GM23338 (cell line): ENCODE results near the gene RNF31. TPM values are rescaled to one million over a fixed set of nuclear protein-coding genes. Genes with fewer than 3 reads are reported as not detected.

ENCODE experiments used
- ATAC-seq: fragments of 200-7000 bp; cut with Tn5 transposase; 3 replicates; pipeline ENCODE4 v1.9.1; 2020
- DNase-seq: peaks from one replicate; pipeline ENCODE4 v3.0.0-alpha.2; 2015; ENCODE audit warnings: low spot score
- H2AFZ ChIP-seq: fragments of 200-600 bp; sonication (generic); 2 replicates; pipeline ENCODE4 v1.8.0; 2016; ENCODE audit warnings: antibody characterized with exemption, mild to moderate bottlenecking, moderate library complexity
- H3F3A ChIP-seq: fragments of 200-600 bp; sonication (generic); replicated peaks from 2 replicates; pipeline ENCODE4 v1.8.0; 2017; ENCODE audit warnings: antibody characterized with exemption, mixed run types, low read depth
- H3K27ac ChIP-seq: fragments of 200-600 bp; sonication (generic); 2 replicates; pipeline ENCODE4 v1.6.1; 2016; ENCODE audit warnings: low read depth
- H3K27me3 ChIP-seq: fragments of 200-600 bp; sonication (generic); 2 replicates; pipeline ENCODE4 v1.8.0; 2016; ENCODE audit warnings: mild to moderate bottlenecking, mixed run types, moderate library complexity; ENCODE audit not compliant: insufficient read depth
- H3K36me3 ChIP-seq: fragments of 200-600 bp; sonication (generic); 2 replicates; pipeline ENCODE4 v1.8.0; 2016; ENCODE audit warnings: mild to moderate bottlenecking; ENCODE audit not compliant: insufficient read depth
- H3K4me1 ChIP-seq: fragments of 200-600 bp; sonication (generic); 2 replicates; pipeline ENCODE4 v1.8.0; 2016; ENCODE audit warnings: mild to moderate bottlenecking, moderate library complexity; ENCODE audit not compliant: insufficient read depth
- H3K4me2 ChIP-seq: fragments of 200-600 bp; sonication (generic); 2 replicates; pipeline ENCODE4 v1.7.1; 2017; ENCODE audit warnings: mixed run types
- H3K4me3 ChIP-seq: fragments of 200-600 bp; sonication (generic); 2 replicates; pipeline ENCODE4 v1.6.1; 2016; ENCODE audit warnings: mixed run types
- H3K79me2 ChIP-seq: fragments of 200-600 bp; sonication (generic); replicated peaks from 2 replicates; pipeline ENCODE4 v1.8.0; 2017; ENCODE audit warnings: mild to moderate bottlenecking; ENCODE audit not compliant: insufficient read depth
- H3K9me2 ChIP-seq: fragments of 200-600 bp; sonication (generic); 2 replicates; pipeline ENCODE4 v1.8.0; 2017; ENCODE audit not compliant: insufficient read depth
- H4K20me1 ChIP-seq: fragments of 200-600 bp; sonication (generic); replicated peaks from 2 replicates; pipeline ENCODE4 v1.8.0; 2017; ENCODE audit warnings: mild to moderate bottlenecking; ENCODE audit not compliant: insufficient read depth
- H3K27ac Mint-ChIP-seq: 2 replicates; pipeline ENCODE4 v1.8.0; 2020; ENCODE audit warnings: inconsistent platforms, mild to moderate bottlenecking, moderate library complexity, mixed read lengths
- H3K27me3 Mint-ChIP-seq: 3 replicates; pipeline ENCODE4 v1.8.0; 2022; ENCODE audit warnings: low read depth, mild to moderate bottlenecking, moderate library complexity, mixed read lengths, inconsistent platforms; ENCODE audit not compliant: insufficient read depth, poor library complexity
- H3K36me3 Mint-ChIP-seq: 3 replicates; pipeline ENCODE4 v1.8.0; 2021; ENCODE audit warnings: low read depth, mild to moderate bottlenecking, inconsistent platforms, moderate library complexity, mixed read lengths
- H3K4me1 Mint-ChIP-seq: 3 replicates; pipeline ENCODE4 v1.8.0; 2020; ENCODE audit warnings: mild to moderate bottlenecking, inconsistent platforms, mixed read lengths
- H3K4me3 Mint-ChIP-seq: 3 replicates; pipeline ENCODE4 v1.8.0; 2021; ENCODE audit warnings: moderate library complexity, mild to moderate bottlenecking, inconsistent platforms, mixed read lengths
- H3K9me3 Mint-ChIP-seq: 3 replicates; pipeline ENCODE4 v1.8.0; 2020; ENCODE audit warnings: moderate library complexity, mild to moderate bottlenecking, inconsistent platforms, mixed read lengths
- CREB1 ChIP-seq: fragments of 250-450 bp; sonication (Bioruptor Pico); IDR thresholded peaks from 2 replicates; pipeline ENCODE4 v1.5.0; 2020; ENCODE audit warnings: low read depth, mild to moderate bottlenecking, moderate library complexity
- EZH2 ChIP-seq: fragments of 200-600 bp; sonication (generic); IDR thresholded peaks from one replicate; pipeline ENCODE4 v1.8.0; 2017; ENCODE audit warnings: antibody characterized with exemption, mild to moderate bottlenecking, low read depth; ENCODE audit not compliant: unreplicated experiment
- EZH2phosphoT487 ChIP-seq: fragments of 200-600 bp; sonication (generic); IDR thresholded peaks from one replicate; pipeline ENCODE4 v1.8.1; 2018; ENCODE audit warnings: antibody characterized with exemption; ENCODE audit not compliant: unreplicated experiment
- JUNB ChIP-seq: IDR thresholded peaks from one replicate; pipeline ENCODE4 v1.6.1; 2016; ENCODE audit warnings: antibody characterized with exemption; ENCODE audit not compliant: unreplicated experiment
- NANOG ChIP-seq: IDR thresholded peaks from 2 replicates; pipeline ENCODE4 v1.6.1; 2016; ENCODE audit warnings: antibody characterized with exemption, borderline replicate concordance
- POLR2AphosphoS5 ChIP-seq: IDR thresholded peaks from 2 replicates; pipeline ENCODE4 v1.6.1; 2016; ENCODE audit warnings: antibody characterized with exemption, low read depth
- STAT1 ChIP-seq: IDR thresholded peaks from one replicate; pipeline ENCODE4 v1.6.1; 2016; ENCODE audit warnings: antibody characterized with exemption; ENCODE audit not compliant: unreplicated experiment
- ZNF114 ChIP-seq: fragments of 250-450 bp; sonication (Bioruptor Pico); IDR thresholded peaks from 2 replicates; pipeline ENCODE4 v1.5.0; 2020; ENCODE audit warnings: mild to moderate bottlenecking, moderate library complexity
- ZNF331 ChIP-seq: fragments of 250-450 bp; sonication (Bioruptor Pico); IDR thresholded peaks from 2 replicates; pipeline ENCODE4 v1.5.0; 2020; ENCODE audit warnings: low read depth, mild to moderate bottlenecking, moderate library complexity
- polyA plus RNA-seq: library from polyadenylated mRNA; unstranded; fragments of >200 nt; fragmentation: Nextera tagmentation; extraction: Ambion mirVana; gene quantifications from 2 replicates; pipeline ENCODE4 v1.2.1, GENCODE V29; 2016
- total RNA-seq: library from RNA; depleted of rRNA; stranded (reverse); fragments of >200 nt; shearing (Covaris generic); gene quantifications from 2 replicates; pipeline ENCODE4 v1.2.3, GENCODE V29; 2014
- TF ChIP-seq, protein P1 (sequence below): IDR thresholded peaks from one replicate; pipeline ENCODE4 v1.6.1; 2018; ENCODE audit warnings: antibody characterized with exemption; ENCODE audit not compliant: unreplicated experiment
- TF ChIP-seq, protein P2 (sequence below): IDR thresholded peaks from 2 replicates; pipeline ENCODE4 v1.6.1; 2016; ENCODE audit warnings: antibody characterized with exemption
- TF ChIP-seq, protein P3 (sequence below), 2 experiments: fragments of 200-600 bp in 1 of 2; sonication (generic) in 1 of 2; conservative IDR thresholded peaks; 2 replicates each; pipeline versions ENCODE4 v1.5.1 to v1.6.1; 2016 to 2017; ENCODE audit warnings: antibody characterized with exemption in 2 of 2, low read depth in 2 of 2, mild to moderate bottlenecking in 2 of 2, moderate library complexity in 1 of 2
- TF ChIP-seq, protein P4 (sequence below): fragments of 250-450 bp; sonication (Bioruptor Pico); IDR thresholded peaks from 2 replicates; pipeline ENCODE4 v1.5.0; 2020; ENCODE audit warnings: mild to moderate bottlenecking, moderate library complexity

The RNF31 gene
- total and polyA plus RNA-seq, 2 experiments from 2014 or later = 54.8 to 87.4 TPM

DNA sequence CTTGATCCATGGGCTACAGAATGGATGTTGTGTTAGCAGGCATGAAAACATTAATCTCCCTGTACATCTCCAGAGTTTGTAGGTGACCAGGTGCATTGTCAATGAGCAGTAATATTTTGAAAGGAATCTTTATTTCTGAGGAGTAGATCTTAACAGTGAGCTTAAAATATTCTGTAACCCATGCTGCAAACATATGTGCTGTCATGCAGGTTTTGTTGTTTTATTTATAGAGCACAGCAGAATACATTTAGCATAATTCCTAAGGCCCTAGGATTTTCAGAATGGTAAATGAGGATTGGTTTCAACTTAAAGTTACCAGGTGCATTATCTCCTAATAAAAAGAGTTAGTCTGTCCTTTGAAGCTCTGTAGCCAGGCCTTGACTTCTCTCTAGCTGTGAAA is 20.4 kb upstream of the RNF31 start:
- Histone ChIP-seq H3K4me3 (no peak overlapping the region), H3K4me2 (no peak overlapping the region), H3K79me2 (no peaks in the 10 kb centered on the region), H3K36me3 (0 out of 2 replicates have a peak, but pooled peaks cover 3% of the 10 kb centered on the region), H3K27me3 (no peaks in the 10 kb centered on the region), H4K20me1 (no peaks in the 10 kb centered on the region; the same call in 1 of the 2 replicates), H3K9me2 (no peaks in the 10 kb centered on the region), H3K27ac (no peak overlapping the region), H2AFZ (no peak overlapping the region), H3K4me1 (0 out of 2 replicates have a peak, but pooled peaks cover 4% of the 10 kb centered on the region), H3F3A (peaks cover 7% of the 10 kb centered on the region; the same call in 1 of the 2 replicates)
- Mint-ChIP-seq H3K4me1 (peaks cover 4% of the 10 kb centered on the region), H3K9me3 (no peaks in the 10 kb centered on the region), H3K27me3 (peaks cover 5% of the 10 kb centered on the region), H3K4me3 (no peak overlapping the region), H3K36me3 (peaks cover 16% of the 10 kb centered on the region), H3K27ac (no peak overlapping the region)
- TF ChIP-seq POLR2AphosphoS5 (no peak), EZH2 (no peak), STAT1 (no peak), ZNF114 (CRISPR knock-in tag) (no peak), ZNF331 (no peak), EZH2phosphoT487 (no peak), JUNB (no peak), CREB1 (CRISPR knock-in tag) (no peak), NANOG (no peak)
- TF ChIP-seq, protein P1, sequence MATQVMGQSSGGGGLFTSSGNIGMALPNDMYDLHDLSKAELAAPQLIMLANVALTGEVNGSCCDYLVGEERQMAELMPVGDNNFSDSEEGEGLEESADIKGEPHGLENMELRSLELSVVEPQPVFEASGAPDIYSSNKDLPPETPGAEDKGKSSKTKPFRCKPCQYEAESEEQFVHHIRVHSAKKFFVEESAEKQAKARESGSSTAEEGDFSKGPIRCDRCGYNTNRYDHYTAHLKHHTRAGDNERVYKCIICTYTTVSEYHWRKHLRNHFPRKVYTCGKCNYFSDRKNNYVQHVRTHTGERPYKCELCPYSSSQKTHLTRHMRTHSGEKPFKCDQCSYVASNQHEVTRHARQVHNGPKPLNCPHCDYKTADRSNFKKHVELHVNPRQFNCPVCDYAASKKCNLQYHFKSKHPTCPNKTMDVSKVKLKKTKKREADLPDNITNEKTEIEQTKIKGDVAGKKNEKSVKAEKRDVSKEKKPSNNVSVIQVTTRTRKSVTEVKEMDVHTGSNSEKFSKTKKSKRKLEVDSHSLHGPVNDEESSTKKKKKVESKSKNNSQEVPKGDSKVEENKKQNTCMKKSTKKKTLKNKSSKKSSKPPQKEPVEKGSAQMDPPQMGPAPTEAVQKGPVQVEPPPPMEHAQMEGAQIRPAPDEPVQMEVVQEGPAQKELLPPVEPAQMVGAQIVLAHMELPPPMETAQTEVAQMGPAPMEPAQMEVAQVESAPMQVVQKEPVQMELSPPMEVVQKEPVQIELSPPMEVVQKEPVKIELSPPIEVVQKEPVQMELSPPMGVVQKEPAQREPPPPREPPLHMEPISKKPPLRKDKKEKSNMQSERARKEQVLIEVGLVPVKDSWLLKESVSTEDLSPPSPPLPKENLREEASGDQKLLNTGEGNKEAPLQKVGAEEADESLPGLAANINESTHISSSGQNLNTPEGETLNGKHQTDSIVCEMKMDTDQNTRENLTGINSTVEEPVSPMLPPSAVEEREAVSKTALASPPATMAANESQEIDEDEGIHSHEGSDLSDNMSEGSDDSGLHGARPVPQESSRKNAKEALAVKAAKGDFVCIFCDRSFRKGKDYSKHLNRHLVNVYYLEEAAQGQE = no peak
- TF ChIP-seq, protein P2, sequence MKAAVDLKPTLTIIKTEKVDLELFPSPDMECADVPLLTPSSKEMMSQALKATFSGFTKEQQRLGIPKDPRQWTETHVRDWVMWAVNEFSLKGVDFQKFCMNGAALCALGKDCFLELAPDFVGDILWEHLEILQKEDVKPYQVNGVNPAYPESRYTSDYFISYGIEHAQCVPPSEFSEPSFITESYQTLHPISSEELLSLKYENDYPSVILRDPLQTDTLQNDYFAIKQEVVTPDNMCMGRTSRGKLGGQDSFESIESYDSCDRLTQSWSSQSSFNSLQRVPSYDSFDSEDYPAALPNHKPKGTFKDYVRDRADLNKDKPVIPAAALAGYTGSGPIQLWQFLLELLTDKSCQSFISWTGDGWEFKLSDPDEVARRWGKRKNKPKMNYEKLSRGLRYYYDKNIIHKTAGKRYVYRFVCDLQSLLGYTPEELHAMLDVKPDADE = no peak
- TF ChIP-seq, protein P3, sequence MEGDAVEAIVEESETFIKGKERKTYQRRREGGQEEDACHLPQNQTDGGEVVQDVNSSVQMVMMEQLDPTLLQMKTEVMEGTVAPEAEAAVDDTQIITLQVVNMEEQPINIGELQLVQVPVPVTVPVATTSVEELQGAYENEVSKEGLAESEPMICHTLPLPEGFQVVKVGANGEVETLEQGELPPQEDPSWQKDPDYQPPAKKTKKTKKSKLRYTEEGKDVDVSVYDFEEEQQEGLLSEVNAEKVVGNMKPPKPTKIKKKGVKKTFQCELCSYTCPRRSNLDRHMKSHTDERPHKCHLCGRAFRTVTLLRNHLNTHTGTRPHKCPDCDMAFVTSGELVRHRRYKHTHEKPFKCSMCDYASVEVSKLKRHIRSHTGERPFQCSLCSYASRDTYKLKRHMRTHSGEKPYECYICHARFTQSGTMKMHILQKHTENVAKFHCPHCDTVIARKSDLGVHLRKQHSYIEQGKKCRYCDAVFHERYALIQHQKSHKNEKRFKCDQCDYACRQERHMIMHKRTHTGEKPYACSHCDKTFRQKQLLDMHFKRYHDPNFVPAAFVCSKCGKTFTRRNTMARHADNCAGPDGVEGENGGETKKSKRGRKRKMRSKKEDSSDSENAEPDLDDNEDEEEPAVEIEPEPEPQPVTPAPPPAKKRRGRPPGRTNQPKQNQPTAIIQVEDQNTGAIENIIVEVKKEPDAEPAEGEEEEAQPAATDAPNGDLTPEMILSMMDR (conservative IDR thresholded peaks at IDR 0.05; ENCODE audit: low read depth in 2 of 2) = no peak
- TF ChIP-seq, protein P4, sequence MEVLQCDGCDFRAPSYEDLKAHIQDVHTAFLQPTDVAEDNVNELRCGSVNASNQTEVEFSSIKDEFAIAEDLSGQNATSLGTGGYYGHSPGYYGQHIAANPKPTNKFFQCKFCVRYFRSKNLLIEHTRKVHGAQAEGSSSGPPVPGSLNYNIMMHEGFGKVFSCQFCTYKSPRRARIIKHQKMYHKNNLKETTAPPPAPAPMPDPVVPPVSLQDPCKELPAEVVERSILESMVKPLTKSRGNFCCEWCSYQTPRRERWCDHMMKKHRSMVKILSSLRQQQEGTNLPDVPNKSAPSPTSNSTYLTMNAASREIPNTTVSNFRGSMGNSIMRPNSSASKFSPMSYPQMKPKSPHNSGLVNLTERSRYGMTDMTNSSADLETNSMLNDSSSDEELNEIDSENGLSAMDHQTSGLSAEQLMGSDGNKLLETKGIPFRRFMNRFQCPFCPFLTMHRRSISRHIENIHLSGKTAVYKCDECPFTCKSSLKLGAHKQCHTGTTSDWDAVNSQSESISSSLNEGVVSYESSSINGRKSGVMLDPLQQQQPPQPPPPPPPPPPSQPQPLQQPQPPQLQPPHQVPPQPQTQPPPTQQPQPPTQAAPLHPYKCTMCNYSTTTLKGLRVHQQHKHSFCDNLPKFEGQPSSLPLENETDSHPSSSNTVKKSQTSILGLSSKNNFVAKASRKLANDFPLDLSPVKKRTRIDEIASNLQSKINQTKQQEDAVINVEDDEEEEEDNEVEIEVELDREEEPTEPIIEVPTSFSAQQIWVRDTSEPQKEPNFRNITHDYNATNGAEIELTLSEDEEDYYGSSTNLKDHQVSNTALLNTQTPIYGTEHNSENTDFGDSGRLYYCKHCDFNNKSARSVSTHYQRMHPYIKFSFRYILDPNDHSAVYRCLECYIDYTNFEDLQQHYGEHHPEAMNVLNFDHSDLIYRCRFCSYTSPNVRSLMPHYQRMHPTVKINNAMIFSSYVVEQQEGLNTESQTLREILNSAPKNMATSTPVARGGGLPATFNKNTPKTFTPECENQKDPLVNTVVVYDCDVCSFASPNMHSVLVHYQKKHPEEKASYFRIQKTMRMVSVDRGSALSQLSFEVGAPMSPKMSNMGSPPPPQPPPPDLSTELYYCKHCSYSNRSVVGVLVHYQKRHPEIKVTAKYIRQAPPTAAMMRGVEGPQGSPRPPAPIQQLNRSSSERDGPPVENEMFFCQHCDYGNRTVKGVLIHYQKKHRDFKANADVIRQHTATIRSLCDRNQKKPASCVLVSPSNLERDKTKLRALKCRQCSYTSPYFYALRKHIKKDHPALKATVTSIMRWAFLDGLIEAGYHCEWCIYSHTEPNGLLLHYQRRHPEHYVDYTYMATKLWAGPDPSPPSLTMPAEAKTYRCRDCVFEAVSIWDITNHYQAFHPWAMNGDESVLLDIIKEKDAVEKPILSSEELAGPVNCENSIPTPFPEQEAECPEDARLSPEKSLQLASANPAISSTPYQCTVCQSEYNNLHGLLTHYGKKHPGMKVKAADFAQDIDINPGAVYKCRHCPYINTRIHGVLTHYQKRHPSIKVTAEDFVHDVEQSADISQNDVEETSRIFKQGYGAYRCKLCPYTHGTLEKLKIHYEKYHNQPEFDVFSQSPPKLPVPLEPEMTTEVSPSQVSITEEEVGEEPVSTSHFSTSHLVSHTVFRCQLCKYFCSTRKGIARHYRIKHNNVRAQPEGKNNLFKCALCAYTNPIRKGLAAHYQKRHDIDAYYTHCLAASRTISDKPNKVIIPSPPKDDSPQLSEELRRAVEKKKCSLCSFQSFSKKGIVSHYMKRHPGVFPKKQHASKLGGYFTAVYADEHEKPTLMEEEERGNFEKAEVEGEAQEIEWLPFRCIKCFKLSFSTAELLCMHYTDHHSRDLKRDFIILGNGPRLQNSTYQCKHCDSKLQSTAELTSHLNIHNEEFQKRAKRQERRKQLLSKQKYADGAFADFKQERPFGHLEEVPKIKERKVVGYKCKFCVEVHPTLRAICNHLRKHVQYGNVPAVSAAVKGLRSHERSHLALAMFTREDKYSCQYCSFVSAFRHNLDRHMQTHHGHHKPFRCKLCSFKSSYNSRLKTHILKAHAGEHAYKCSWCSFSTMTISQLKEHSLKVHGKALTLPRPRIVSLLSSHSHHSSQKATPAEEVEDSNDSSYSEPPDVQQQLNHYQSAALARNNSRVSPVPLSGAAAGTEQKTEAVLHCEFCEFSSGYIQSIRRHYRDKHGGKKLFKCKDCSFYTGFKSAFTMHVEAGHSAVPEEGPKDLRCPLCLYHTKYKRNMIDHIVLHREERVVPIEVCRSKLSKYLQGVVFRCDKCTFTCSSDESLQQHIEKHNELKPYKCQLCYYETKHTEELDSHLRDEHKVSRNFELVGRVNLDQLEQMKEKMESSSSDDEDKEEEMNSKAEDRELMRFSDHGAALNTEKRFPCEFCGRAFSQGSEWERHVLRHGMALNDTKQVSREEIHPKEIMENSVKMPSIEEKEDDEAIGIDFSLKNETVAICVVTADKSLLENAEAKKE (CRISPR knock-in tag) = no peak
- ATAC-seq (no peak), DNase-seq (no peak)
